C4-2B (cell line): Measurements from ENCODE around the gene ZNF672.

ENCODE experiments used
- CTCF ChIP-seq: fragments of 450-650 bp; conservative IDR thresholded peaks from 2 replicates; pipeline ENCODE4 v1.5.1; 2017; ENCODE audit warnings: mild to moderate bottlenecking
- ZFX ChIP-seq: fragments of 450-650 bp; IDR thresholded peaks from 2 replicates; pipeline ENCODE4 v1.6.1; 2017

- TF ChIP-seq CTCF (no peak), ZFX (no peak)
These were observed 19.7 kb downstream of the ZNF672 start for GRCh38 chr1:248857749-248858095.
